Stimulated activated CD8-positive, alpha-beta memory T cell treated with anti-CD3 and anti-CD28 coated beads, Interleukin-15, amount 100 ng/mL, for 24 hours (primary cell): ENCODE data around the gene FAM168A.
"Not testable (repeated sequence)": the region's sequence is repeated elsewhere in the genome, so short reads cannot be mapped to it uniquely, and the experiment has no call there.

Experiments
- DNase-seq: peaks from one replicate; pipeline ENCODE4 v3.0.0-alpha.2; 2020; ENCODE audit warnings: low read depth

The FAM168A gene

DNA sequence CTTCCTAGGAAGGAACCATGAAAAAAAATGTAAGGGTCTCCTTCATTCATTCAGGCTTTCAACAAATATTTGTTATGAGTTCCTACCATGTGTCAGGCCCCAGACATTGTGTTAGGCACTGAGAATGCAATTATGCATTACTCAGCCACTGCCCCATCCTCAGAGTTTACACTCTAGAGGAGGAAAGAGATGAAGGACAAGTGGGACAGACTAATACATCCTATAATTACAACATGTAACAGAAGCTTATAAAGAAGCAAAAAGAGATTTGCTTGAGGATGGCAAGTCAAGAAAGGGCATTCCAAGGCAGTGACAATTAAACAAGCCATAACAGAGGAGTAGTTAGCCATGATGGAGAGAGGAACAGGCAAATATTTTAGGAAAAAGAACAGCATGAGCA, 78.6 kb downstream of the FAM168A start:
- DNase-seq = no peak

DNA sequence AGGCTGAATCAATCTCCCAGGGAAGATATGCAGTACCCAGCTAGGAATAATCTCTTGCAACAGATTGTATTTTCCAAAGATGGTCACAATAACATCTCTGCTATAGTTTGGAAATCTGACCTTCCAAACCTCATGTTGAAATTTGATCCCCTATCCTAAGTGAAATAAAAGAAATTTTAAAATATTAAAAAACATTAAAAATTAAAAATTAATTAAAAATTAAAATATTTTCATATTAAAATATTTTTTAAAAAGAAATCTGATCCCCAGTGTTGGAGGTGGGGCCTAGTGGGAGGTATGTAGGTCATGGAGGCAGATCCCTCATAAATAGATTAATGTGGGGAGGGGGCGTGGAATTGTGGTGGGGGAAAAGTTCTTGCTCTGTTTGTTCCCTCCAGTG, 79.7 kb downstream of the FAM168A start:
- DNase-seq = no peak

DNA sequence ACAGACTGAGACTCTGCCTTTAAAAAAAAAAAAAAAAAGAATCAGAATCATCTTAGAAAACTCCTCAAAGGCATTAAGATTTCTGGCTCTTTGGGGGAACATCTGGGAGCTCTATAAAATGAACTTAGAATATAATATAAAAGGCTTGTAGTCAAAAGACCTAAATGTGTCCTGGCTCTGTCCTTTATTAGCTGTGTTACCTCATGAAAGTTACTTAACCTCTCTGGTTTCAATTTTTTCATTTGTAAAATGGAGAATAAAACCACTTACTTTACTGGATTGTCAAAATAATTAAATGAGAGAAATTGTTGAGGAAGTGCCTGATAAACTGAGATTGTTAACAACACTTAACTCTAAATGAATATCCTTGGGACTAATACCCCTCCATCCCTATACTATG, 81.8 kb downstream of the FAM168A start:
- DNase-seq = no peak

DNA sequence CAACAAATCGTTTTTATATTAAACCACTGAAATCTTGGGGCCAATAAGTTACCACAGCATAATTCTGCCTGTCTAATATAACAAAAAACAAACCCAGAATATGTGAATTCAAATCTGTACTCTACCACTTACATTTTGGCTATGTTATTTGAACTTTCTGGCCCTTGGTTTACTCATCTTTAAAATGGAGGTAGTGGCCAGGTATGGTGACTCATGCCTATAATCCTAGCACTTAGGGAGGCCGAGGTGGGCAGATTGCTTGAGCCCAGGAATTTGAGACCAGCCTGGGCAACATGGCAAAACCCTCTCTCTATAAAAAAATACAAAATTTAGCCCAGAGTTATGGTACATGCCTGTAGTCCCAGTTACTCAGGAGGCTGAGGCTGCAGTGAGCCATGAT, 84.2 kb downstream of the FAM168A start:
- no peak for DNase-seq

DNA sequence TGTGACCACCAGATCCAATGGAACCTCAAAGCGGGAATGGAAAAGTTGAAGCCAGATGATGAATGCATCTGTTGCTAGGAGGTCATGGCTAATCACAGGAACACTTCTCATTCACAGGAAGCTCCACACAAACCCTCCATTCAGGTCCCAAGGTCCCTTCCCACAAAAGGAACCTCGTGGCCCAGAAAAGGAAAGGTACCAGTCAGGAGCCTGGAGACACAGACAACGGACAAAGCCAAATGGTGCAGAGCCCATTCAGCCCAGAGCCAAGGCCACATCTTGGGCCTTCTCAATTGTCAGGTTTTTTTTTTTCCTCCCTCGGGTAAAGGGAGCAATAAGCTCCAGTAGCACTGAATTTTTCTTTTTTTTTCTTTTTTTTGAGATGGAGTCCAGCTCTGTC, 87.0 kb downstream of the FAM168A start:
- DNase-seq = no peak

DNA sequence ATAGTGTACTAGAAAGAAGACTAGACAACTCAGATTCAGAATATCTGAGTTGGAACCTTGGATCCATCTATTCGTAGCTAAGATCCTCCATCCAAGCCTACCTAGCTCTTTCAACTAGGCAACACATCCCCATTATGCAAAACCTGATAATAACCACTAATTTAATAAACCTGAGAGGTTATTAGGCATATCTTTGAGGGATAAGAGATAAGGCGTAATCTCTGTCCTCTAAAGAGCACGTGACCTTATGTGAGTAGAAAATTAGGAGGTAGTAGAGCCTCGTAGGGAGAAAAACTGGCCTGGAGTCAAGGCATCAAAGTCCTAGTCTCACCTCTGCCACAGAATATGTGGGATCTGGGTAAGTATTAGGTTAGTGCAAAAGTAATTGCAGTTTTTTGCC, 87.8 kb downstream of the FAM168A start:
- no peak for DNase-seq

DNA sequence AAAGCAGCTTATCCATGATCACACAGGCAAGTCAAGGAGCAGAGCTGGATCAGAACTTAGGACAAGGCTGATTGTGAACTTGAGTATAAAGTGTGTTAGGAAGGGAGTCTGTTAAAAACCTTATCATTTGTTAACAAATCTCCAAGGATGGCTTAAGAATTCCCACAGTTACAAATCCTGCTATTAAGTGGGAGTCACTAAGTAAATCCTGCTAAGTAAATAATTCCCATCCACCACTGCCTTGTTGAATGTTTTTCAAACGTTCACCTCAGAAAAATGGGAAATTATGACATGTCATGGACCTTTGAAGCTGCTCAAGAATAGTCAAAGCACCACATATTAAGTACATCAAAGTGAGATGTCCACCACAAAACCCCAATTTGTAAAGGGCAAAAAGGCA, 88.7 kb downstream of the FAM168A start:
- no peak for DNase-seq

DNA sequence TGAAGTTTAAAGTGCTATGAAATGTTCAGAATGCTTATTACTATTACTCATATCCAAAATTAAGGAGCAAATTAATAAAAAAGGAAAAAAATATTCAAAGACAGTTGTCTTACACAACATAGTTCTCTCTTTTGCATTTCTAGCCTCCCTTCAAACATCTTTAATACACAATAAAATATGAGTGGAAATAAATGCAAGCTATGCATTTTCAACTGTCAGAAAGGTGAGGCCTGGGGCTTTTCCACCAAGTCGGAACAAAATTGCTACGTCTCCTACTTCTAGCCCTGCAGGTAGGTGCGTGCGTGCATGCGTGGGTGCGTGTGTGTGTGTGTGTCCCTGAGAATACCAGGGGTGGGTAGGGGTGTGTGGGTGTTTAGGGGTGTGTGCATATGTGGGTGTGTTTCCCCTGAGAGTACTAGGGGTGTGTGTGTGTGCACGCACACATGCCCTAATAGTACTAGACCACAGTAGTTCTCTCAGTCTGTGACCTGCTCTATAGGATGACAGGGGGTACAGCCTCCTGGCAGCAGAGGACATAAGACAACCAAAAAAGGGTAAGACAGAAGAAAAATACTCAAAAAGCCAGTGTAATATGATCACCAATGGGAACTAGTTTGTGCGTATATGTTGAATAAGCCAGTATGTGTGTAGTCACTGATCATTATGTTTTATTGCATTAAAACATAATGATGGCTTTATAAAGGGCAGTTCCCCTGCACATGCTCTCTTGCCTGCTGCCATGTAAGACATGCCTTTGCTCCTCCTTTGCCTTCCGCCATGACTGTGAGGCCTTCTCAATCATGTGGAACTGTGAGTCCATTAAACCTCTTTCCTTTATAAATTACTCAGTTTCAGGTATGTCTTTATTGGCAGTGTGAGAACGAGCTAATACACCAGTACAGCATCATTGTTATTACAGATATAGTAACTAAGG, 89.4 kb downstream of the FAM168A start:
- DNase-seq = no peak

DNA sequence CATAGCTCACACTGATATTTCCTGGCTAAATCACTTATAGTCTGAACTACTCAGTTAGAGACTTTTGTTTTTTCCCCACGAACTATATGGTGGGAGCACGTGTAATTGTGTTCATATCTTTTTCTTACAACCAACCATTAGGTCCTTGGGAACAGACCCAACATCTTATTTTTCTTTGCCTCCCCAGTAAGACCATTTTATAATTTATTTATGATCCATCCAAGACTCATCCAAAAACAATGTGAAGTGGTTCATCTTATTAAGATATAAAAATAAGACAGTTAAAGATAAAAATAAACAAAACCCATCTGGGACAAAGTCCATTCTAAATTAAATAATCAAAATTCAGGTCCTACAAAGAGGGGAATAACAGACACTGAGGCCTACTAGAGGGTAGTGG, 90.8 kb downstream of the FAM168A start:
- no peak for DNase-seq

DNA sequence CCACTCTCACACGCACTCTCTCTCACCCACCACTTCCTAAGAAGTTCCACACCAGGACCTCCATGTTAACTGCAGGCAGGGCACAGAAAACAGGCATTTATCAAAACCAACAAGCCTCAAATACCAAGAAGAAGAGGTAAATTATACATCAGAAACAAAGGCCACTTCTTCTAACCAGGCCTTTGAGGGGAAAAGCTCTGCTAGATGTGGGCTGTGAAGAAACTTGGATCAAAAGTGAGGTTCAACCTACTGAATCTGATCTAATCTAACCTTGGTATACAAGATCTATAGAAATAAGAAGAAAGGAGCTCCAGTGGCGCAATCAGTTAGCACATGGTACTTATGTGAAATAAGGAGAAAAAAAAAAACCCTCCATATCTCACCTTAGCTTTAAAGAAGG, 91.9 kb downstream of the FAM168A start:
- no peak for DNase-seq

DNA sequence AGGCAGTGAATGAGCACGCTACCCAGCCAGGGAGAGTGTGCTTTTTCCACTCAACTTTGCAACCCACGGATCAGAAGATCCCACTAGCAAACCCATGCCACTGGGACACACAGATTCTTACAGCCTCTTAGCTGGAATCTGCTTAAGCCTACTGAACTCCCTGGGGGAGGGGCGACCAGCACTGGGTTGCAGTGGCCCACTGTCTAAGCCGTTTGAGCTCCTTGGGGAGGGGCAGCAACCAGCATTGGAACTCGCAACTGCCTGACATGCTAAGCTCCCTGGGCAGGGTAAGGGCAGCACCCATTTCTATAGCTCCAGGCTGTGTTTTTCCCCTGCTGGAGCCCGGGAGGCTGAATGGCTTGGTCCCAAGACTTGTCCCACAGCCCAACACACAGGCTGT, 99.6 kb downstream of the FAM168A start:
- DNase-seq = no peak

DNA sequence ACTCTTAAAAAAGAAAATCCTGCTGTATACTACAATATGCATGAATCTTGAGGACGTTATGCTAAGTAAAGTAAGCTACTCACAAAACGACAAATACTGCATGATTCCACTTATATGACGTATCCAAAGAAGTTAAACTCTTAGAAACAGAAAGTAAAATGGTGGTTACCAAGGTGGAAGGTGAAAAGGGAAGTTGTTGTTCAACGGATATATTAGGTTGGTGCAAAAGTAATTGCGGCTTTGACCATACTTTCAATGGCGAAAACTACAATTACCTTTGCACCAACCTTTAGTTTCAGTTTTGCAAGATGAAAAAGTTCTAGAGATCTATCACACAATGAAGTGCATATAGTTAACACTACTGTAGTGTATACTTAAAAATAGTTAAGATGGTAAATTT, 101.8 kb downstream of the FAM168A start:
- DNase-seq = no peak

DNA sequence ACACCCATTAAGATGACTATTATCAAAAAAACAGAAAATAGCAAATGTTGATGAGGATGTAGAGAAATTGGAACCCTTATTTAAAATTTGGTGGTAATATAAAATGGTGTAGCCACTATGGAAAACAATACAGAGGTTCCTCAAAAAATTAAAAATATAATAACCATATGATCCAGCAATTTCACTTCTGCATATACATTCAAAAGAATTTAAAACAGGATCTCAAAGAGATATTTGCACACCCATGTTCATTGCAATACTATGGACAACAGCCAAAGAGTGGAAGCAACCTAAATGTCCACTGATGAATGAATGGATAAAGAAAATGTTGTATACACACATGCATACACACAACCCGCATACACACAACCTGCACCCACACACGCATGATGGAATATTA, 102.2 kb downstream of the FAM168A start:
- no peak for DNase-seq

DNA sequence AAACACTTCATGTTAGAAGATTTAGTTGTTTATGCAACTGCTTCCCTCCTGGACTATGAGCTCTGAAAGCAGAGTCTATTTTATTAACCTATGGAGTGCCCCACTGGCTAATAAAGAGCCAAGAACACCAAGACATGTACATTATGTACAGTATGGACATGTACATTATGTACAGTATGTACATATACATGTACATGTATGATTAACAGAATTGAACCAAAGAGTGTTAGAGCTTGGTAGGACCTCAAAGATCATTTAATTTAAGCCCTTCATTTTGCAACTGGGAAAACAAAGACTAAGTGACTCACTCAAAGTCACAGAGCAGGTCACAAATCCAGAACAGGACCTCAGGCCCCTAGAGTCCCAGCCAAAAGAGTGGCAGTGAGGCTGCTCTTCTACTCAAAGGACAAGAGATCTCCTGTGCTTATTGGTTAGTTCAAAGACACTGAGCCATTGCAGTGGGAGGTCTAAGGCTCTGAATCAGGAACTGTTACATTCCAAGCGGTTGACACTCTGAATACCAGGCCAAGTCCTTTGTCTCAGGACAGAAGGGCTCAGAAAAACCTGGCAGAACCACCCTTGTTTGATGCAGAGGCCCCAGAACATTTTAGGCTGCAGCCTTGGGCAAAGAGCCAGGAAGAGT, 103.8 kb downstream of the FAM168A start:
- DNase-seq = no peak

DNA sequence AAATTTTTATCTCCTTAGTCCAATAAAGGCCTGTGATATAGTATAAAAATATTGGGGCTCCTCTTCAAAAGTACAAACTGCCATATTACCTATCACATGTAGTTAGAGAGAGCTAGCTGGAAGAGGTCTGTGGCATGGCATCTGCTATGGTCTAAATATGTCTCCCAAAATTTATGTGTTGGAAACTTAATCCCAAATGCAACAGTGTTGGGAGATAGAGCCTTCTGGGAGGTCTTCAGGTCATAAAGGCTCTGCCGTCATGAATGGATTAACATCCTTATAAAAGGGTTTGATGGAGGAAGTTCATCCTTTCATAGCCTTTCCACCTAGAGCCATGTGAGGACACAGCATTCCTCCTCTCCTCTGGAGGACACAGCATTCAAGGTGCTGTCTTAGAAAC, 116.3 kb downstream of the FAM168A start:
- no peak for DNase-seq

DNA sequence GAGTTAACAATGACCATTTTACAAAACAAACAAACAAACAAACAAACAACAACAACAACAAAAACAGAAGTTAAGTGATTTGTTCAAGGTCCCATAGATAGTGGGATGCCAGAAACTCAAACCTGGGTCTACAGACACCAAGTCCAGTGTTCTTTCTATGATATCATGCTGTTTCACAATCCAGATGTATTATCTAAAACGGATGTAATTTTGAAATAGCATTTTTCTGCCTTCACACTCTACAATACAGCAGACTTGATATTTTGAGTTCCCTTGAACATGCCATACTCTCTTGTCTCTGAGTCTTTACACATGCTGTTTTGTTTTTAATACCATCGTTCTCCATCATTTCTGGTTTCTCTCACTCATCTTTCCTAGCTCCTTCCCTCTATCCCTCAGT, 117.2 kb downstream of the FAM168A start:
- DNase-seq = no peak

DNA sequence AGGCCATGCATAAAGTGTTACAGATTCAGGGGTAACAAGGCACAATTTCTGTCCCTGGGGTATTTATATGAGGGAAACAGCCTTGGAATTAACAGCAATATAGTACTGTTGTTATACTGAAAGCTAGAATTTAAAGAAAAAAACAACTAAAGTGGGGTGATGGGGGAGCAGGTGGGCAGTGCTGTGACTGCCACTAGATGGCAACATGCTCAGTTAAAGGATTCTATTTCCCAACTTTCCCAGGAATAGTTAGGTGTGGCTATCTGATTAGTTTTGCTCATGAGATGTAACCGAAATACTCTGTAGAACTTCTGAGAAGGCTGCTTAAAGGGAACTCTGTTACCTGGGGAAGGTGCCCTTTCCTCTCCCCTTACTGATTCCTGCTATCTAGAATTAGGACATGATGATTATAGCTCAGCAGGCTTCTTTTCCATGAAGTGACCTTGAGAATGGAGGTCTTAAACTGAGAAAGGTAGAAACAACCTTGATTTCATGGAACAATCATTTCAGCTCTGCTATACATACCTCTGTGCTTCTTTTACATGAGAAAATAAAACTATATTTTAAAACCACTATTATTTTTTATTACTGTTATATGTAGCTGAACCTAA, 119.1 kb downstream of the FAM168A start:
- no peak for DNase-seq

DNA sequence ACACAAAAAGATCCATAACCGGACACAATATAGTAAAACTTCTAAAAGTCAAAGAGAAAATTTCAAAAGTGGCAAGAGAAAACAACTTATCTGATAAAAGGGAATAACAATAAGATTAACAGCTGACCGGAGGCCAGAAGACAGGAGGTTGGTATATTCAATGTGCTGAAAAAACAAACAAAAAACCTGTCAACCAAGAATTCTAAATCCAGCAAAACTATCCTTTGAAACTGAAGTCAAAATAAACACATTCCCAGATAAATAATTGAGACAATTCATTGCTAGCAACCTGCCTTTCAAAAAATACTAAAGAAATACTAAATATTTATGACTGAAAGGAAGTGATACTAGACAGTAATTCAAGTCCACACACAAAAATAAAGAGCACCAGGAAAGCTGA, 120.4 kb downstream of the FAM168A start:
- no peak for DNase-seq

DNA sequence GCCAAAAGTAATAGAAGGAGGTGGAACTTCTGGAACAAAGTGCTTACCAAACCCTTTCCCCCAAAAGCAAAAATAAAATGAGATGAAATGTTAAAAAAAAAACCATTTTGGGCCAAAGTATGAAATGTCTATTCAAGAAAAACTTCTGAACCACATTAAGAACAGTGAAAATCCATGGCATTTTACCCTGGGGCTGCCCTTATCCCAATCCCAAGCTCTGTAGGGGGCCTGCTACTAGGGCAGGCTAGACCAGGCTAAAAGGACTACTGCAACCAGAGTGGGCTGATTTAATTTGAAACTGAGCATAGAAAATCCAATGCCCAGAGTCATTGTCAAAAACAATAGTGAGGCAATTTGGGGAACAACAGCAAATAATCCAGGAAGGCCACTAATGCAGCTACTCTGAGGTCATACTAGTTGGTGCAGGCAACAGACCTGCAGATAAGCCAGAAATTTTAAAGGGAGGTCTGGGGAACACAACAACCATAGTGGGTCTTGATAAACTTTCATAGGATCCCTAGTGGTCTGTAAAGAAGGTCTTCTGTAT, 122.3 kb downstream of the FAM168A start:
- no peak for DNase-seq

DNA sequence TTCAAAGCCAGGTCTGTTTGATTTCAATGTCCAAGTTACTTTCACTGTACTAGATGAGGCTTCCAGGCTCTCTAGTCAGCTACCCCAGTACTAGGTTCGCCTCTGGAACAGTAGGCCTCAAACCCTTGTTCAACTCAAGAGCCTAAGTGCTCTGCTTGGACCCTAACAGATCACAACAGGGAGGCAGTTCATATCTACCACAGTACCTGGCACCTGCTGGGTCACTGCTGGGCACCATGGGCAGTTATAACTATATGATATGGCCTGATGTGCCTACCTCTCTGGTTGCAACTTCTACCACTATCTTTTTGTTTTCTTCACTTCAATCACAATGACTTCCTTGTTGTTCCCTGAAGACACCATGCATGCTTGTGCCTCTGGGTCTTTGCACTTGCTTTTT, 124.7 kb downstream of the FAM168A start:
- DNase-seq = no peak

DNA sequence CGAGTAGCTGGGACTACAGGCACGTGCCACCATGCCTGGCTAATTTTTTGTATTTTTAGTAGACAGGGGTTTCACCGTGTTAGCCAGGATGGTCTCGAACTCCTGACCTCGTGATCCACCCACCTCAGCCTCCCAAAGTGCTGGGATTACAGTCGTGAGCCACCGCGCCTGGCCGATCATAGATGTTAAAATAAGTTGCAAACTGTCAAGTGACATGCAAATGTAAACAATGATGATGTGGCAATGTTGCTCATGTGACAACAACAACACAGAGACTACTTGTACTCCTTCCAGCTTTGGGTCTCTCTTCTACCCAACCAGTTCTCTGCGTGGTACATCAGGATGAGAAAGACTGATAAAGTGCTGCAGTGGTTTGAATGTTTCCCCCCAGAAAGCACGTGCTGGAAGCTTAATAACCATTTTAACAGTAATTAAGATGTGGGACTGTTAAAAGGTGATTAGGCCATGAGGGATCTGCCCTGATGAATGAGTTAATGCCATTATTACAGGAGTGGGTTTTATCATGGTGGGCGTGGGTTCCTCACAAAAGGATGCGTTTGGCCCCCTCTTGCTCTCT, 127.8 kb downstream of the FAM168A start:
- not testable (repeated sequence) for DNase-seq

DNA sequence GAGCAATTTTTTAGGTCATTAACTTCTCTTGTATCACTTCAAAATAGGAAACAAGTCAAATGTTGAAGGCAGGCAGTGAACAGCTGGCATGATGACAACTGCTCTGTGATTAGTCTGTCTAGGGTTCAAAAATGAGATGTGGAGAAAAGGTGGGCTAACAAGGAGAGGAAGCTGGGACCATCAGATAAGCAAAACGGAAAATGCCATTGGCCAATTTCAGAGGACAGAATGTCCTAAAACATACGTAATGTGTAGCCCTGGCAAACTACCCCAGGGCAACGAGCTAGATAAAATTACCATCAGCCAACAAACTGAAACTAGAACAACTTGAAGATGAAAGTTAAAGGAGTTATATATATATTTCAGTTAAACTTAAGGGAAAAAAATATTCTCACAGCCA, 128.5 kb downstream of the FAM168A start:
- no peak for DNase-seq
